GM18502 (cell line): ENCODE measurements around the gene ERFL.
"Not testable (repeated sequence)": the region's sequence is repeated elsewhere in the genome, so short reads cannot be mapped to it uniquely, and the experiment has no call there.

Experiments
- ATAC-seq: cut with Tn5 transposase; IDR thresholded peaks from one replicate; pipeline ENCODE4 v1.9.1; 2021; ENCODE audit warnings: mild to moderate bottlenecking; ENCODE audit not compliant: unreplicated experiment, poor library complexity

The ERFL gene

GRCh38 chr19:41944336-41944735, 16.1 kb upstream of the ERFL start:
- no peak for ATAC-seq

- ATAC-seq = no peak
Measured at GRCh38 chr19:41941410-41942202, 13.4 kb upstream of the ERFL start.

GRCh38 chr19:41940731-41941409, 12.6 kb upstream of the ERFL start:
- no peak for ATAC-seq

- ATAC-seq = no peak
Measured at GRCh38 chr19:41939861-41940730, 11.8 kb upstream of the ERFL start.

GRCh38 chr19:41939209-41939608, 11.0 kb upstream of the ERFL start:
- ATAC-seq = not testable (repeated sequence)

- ATAC-seq = no peak
Measured at GRCh38 chr19:41937525-41938468, 9.5 kb upstream of the ERFL start.

GRCh38 chr19:41936961-41937360, 8.7 kb upstream of the ERFL start:
- no peak for ATAC-seq

GRCh38 chr19:41936416-41936850, 8.2 kb upstream of the ERFL start:
- ATAC-seq = no peak

GRCh38 chr19:41935760-41936415, 7.6 kb upstream of the ERFL start:
- ATAC-seq = no peak

- no peak for ATAC-seq
Measured at GRCh38 chr19:41934849-41935374, 6.7 kb upstream of the ERFL start.

- ATAC-seq = no peak
Measured at GRCh38 chr19:41933693-41934426, 5.6 kb upstream of the ERFL start.

- ATAC-seq = no peak
Measured at GRCh38 chr19:41932720-41933332, 4.6 kb upstream of the ERFL start.

- no peak for ATAC-seq
Measured at GRCh38 chr19:41932259-41932719, 4.0 kb upstream of the ERFL start.

- no peak for ATAC-seq
Measured at GRCh38 chr19:41930926-41931592, 2.8 kb upstream of the ERFL start.

GRCh38 chr19:41930322-41930722, 2.1 kb upstream of the ERFL start:
- ATAC-seq = no peak

- no peak for ATAC-seq
Measured at GRCh38 chr19:41929536-41930071, 1.4 kb upstream of the ERFL start.
